Measurements from ENCODE around the gene TNIK.

- TF ChIP-seq ZFX (IDR thresholded peaks at IDR 0.05; ENCODE audit: borderline replicate concordance): no peak
- TF ChIP-seq CTCF (IDR thresholded peaks at IDR 0.05): no peak
These were observed 124.6 kb downstream of the TNIK start for GRCh38 chr3:171335559-171335958.
